HG03196 (cell line): ENCODE data around the gene ENAH.

Experiments used
- ATAC-seq: cut with Tn5 transposase; IDR thresholded peaks from one replicate; pipeline ENCODE4 v1.9.1; 2021; ENCODE audit not compliant: unreplicated experiment

The ENAH gene

GRCh38 chr1:225608014-225608796 is 44.7 kb downstream of the ENAH start:
- no peak for ATAC-seq

- ATAC-seq: no peak
Measured at GRCh38 chr1:225607355-225607754, 45.6 kb downstream of the ENAH start.

GRCh38 chr1:225603538-225604354 is 49.2 kb downstream of the ENAH start:
- no peak for ATAC-seq

- no peak for ATAC-seq
Measured at GRCh38 chr1:225602590-225603206, 50.2 kb downstream of the ENAH start.

GRCh38 chr1:225601902-225602589 is 50.9 kb downstream of the ENAH start:
- ATAC-seq: no peak

GRCh38 chr1:225598847-225599246 is 54.1 kb downstream of the ENAH start:
- ATAC-seq: no peak

- ATAC-seq: no peak
Measured at GRCh38 chr1:225597926-225598575, 54.9 kb downstream of the ENAH start.

GRCh38 chr1:225596736-225597135 is 56.2 kb downstream of the ENAH start:
- no peak for ATAC-seq

GRCh38 chr1:225595974-225596551 is 56.9 kb downstream of the ENAH start:
- ATAC-seq: no peak

GRCh38 chr1:225595452-225595851 is 57.5 kb downstream of the ENAH start:
- ATAC-seq: no peak

- no peak for ATAC-seq
Measured at GRCh38 chr1:225593414-225593813, 59.5 kb downstream of the ENAH start.

- no peak for ATAC-seq
Measured at GRCh38 chr1:225592362-225593025, 60.4 kb downstream of the ENAH start.

- ATAC-seq: no peak
Measured at GRCh38 chr1:225587310-225587709, 65.6 kb downstream of the ENAH start.

- ATAC-seq: no peak
Measured at GRCh38 chr1:225581186-225581585, 71.7 kb downstream of the ENAH start.

GRCh38 chr1:225580238-225581099 is 72.5 kb downstream of the ENAH start:
- no peak for ATAC-seq

- ATAC-seq: no peak
Measured at GRCh38 chr1:225578251-225578977, 74.5 kb downstream of the ENAH start.

GRCh38 chr1:225577241-225577640 is 75.7 kb downstream of the ENAH start:
- ATAC-seq: no peak

GRCh38 chr1:225573216-225573615 is 79.7 kb downstream of the ENAH start:
- ATAC-seq: no peak
